ENCODE data around the gene STYXL1. TPM values are rescaled to one million over a fixed set of nuclear protein-coding genes. Genes with fewer than 3 reads are reported as not detected.
A peak's percentile ranks its signal among the peaks of the same experiment; 100 is the strongest.

STYXL1 gene
- total RNA-seq, 2 donors from 2014 or later, result 8.2 to 24.1 TPM

- intact Hi-C loops (cut with DNase I), result no loop called here
- ATAC-seq, result peak in 1 of 2 donors; percentile 5
- no peak for DNase-seq
Measured at GRCh38 chr7:75969704-75970498, 77.9 kb downstream of the STYXL1 start.

- DNase-seq, result peak; percentile 64
- intact Hi-C loops (cut with DNase I), result no loop called here
Measured at GRCh38 chr7:75969182-75969581, 78.6 kb downstream of the STYXL1 start.

GRCh38 chr7:75968561-75969001 is 79.2 kb downstream of the STYXL1 start:
- intact Hi-C loops (cut with DNase I), result no loop called here
- no peak for DNase-seq
- ATAC-seq, result peak in 1 of 2 donors; percentile 29

More at GRCh38 chr7:75969182-75969581, 78.6 kb downstream of the STYXL1 start:
- ATAC-seq, result peak; percentile 3 to 13

GRCh38 chr7:75968012-75968411 is 79.8 kb downstream of the STYXL1 start:
- ATAC-seq, result no peak
- intact Hi-C loops (cut with DNase I), result no loop called here
- no peak for DNase-seq

GRCh38 chr7:75967487-75967997 is 80.3 kb downstream of the STYXL1 start:
- ATAC-seq, result peak; percentile 10 to 37
- intact Hi-C loops (cut with DNase I), result no loop called here

GRCh38 chr7:75967055-75967454 is 80.7 kb downstream of the STYXL1 start:
- DNase-seq (no peak), ATAC-seq (no peak)
- intact Hi-C loops (cut with DNase I), result no loop called here

More at GRCh38 chr7:75967487-75967997, 80.3 kb downstream of the STYXL1 start:
- no peak for DNase-seq

- ATAC-seq, result peak; percentile 56 to 64
- peak; percentile 79 for DNase-seq
- intact Hi-C loops (cut with DNase I), result no loop called here
Measured at GRCh38 chr7:75966190-75966961, 81.4 kb downstream of the STYXL1 start.

GRCh38 chr7:75965617-75966016 is 82.2 kb downstream of the STYXL1 start:
- intact Hi-C loops (cut with DNase I), result no loop called here
- ATAC-seq, result no peak
- no peak for DNase-seq

- DNase-seq, result no peak
- ATAC-seq, result peak; percentile 34 to 46
- intact Hi-C loops (cut with DNase I), result loop anchor here in 1 of 2 donors (5.0 kb wide), 1 partner anchor 46 kb away; the partner anchor contains the start of gene POR
Measured at GRCh38 chr7:75963381-75963995, 84.3 kb downstream of the STYXL1 start.

GRCh38 chr7:75962607-75963380 is 85.0 kb downstream of the STYXL1 start:
- DNase-seq (peak; percentile 75), ATAC-seq (peak; percentile 50)
- intact Hi-C loops (cut with DNase I), result loop anchor here in 1 of 2 donors (5.0 kb wide), 1 partner anchor 45 kb away; the partner anchor contains the start of gene POR

GRCh38 chr7:75961218-75961617 is 86.6 kb downstream of the STYXL1 start:
- ATAC-seq (no peak), DNase-seq (no peak)
- intact Hi-C loops (cut with DNase I), result loop anchor here in 1 of 2 donors (5.0 kb wide), 1 partner anchor 44 kb away; the partner anchor contains the start of gene POR

GRCh38 chr7:75960372-75960771 is 87.4 kb downstream of the STYXL1 start:
- DNase-seq (no peak), ATAC-seq (no peak)
- intact Hi-C loops (cut with DNase I), result loop anchor here in 1 of 2 donors (5.0 kb wide), 1 partner anchor 43 kb away; the partner anchor contains the start of gene POR

- ATAC-seq (no peak), DNase-seq (no peak)
- intact Hi-C loops (cut with DNase I), result no loop called here
Measured at GRCh38 chr7:75958802-75959543, 88.8 kb downstream of the STYXL1 start.

GRCh38 chr7:75957021-75957736 is 90.6 kb downstream of the STYXL1 start:
- peak in 1 of 2 donors; percentile 20 for ATAC-seq
- no peak for DNase-seq
- intact Hi-C loops (cut with DNase I), result no loop called here

- intact Hi-C loops (cut with DNase I), result no loop called here
Measured at GRCh38 chr7:75955331-75955955, 92.4 kb downstream of the STYXL1 start.

GRCh38 chr7:75953931-75954330 is 93.9 kb downstream of the STYXL1 start:
- DNase-seq (no peak), ATAC-seq (no peak)
- intact Hi-C loops (cut with DNase I), result no loop called here

More at GRCh38 chr7:75955331-75955955, 92.4 kb downstream of the STYXL1 start:
- DNase-seq (no peak), ATAC-seq (no peak)

- ATAC-seq (no peak), DNase-seq (no peak)
- intact Hi-C loops (cut with DNase I), result no loop called here
Measured at GRCh38 chr7:75953431-75953830, 94.4 kb downstream of the STYXL1 start.

All from left cardiac atrium (tissue), 4 donors.